Ishikawa (cell line): ENCODE measurements around the gene NRG4.

ENCODE experiments used
- EGR1 ChIP-seq: IDR thresholded peaks from 2 replicates; pipeline ENCODE4 v1.6.1; 2012
- EP300 ChIP-seq: IDR thresholded peaks from 2 replicates; pipeline ENCODE4 v1.6.1; 2012; ENCODE audit warnings: borderline replicate concordance
- FOXM1 ChIP-seq: IDR thresholded peaks from 2 replicates; pipeline ENCODE4 v1.6.1; 2012; ENCODE audit warnings: low read depth, borderline replicate concordance
- MAX ChIP-seq: IDR thresholded peaks from 2 replicates; pipeline ENCODE4 v1.6.1; 2012
- NFIC ChIP-seq: IDR thresholded peaks from 2 replicates; pipeline ENCODE4 v1.6.1; 2012
- RAD21 ChIP-seq: IDR thresholded peaks from 2 replicates; pipeline ENCODE4 v1.6.1; 2012; ENCODE audit warnings: low read depth
- REST ChIP-seq: IDR thresholded peaks from 2 replicates; pipeline ENCODE4 v1.6.1; 2012; ENCODE audit warnings: low read depth, mild to moderate bottlenecking
- TAF1 ChIP-seq: IDR thresholded peaks from 2 replicates; pipeline ENCODE4 v1.6.1; 2012; ENCODE audit warnings: low read depth, mild to moderate bottlenecking
- TCF12 ChIP-seq: IDR thresholded peaks from 2 replicates; pipeline ENCODE4 v1.6.1; 2012; ENCODE audit warnings: low read depth
- YY1 ChIP-seq: IDR thresholded peaks from 2 replicates; pipeline ENCODE4 v1.6.1; 2012; ENCODE audit warnings: low read depth

- no peak for TF ChIP-seq EGR1
- TF ChIP-seq MAX = no peak
- no peak for TF ChIP-seq TAF1
- no peak for TF ChIP-seq TCF12
- TF ChIP-seq RAD21 = no peak
- TF ChIP-seq NFIC = no peak
- no peak for TF ChIP-seq YY1
- TF ChIP-seq REST = no peak
- TF ChIP-seq FOXM1 = no peak
- no peak for TF ChIP-seq EP300
Observed at GRCh38 chr15:76061700-76062099, 49.5 kb upstream of the NRG4 start.
